SK-N-SH (cell line): ENCODE measurements around the gene ASCC3. TPM values are rescaled to one million over a fixed set of nuclear protein-coding genes. Genes with fewer than 3 reads are reported as not detected.

Source experiments
- CTCF ChIA-PET: fragments of 300-600, 350-600 bp; formaldehyde crosslinking; extraction: SDS; loops from one replicate; lab custom pipeline; 2021; lab: Yijun Ruan, JAX
- POLR2A ChIA-PET: fragments of 350-600 bp; sonication (Branson Sonifier 250); formaldehyde crosslinking; extraction: SDS; loops from one replicate; lab custom pipeline; 2020; ENCODE audit warnings: antibody characterized with exemption, inconsistent platforms; lab: Yijun Ruan, JAX
- DNase-seq: peaks from one replicate; pipeline ENCODE4 v3.0.0; 2012
- H2AFZ ChIP-seq: fragments of 200-600 bp; sonication (generic); 2 replicates; pipeline ENCODE4 v1.8.1; 2016; ENCODE audit warnings: antibody characterized with exemption, mild to moderate bottlenecking, low read depth
- H3F3A ChIP-seq: fragments of 200-600 bp; sonication (generic); replicated peaks from 2 replicates; pipeline ENCODE3; 2016; ENCODE audit warnings: antibody characterized with exemption, mild to moderate bottlenecking; ENCODE audit not compliant: insufficient read depth
- H3K27ac ChIP-seq, 2 experiments: fragments of 200-500 bp in 1 of 2; fragments of 200-600 bp in 1 of 2; sonication (Bioruptor generic) in 1 of 2; sonication (generic), shearing (Covaris generic) in 1 of 2; 2 replicates each; pipeline versions ENCODE4 v1.5.1 to v1.6.1; 2014 to 2016; ENCODE audit warnings: low read depth in 2 of 2, inconsistent platforms in 1 of 2, low read length in 1 of 2, mild to moderate bottlenecking in 1 of 2, mixed read lengths in 1 of 2
- H3K27me3 ChIP-seq: fragments of 200-600 bp; sonication (generic), shearing (Covaris generic); 2 replicates; pipeline ENCODE4 v1.6.1; 2016; ENCODE audit warnings: mixed run types; ENCODE audit not compliant: insufficient read depth
- H3K36me3 ChIP-seq, 2 experiments: fragments of 200-500 bp in 1 of 2; fragments of 200-600 bp in 1 of 2; sonication (Bioruptor generic) in 1 of 2; sonication (generic) in 1 of 2; replicated peaks in 1 of 2; 2 replicates each; pipeline versions ENCODE3 to v1.5.1; 2014 to 2016; ENCODE audit warnings: low read length in 1 of 2, mild to moderate bottlenecking in 1 of 2; ENCODE audit not compliant: insufficient read depth in 2 of 2, control insufficient read depth in 1 of 2
- H3K4me1 ChIP-seq, 2 experiments: fragments of 200-500 bp in 1 of 2; fragments of 200-600 bp in 1 of 2; sonication (Bioruptor generic) in 1 of 2; sonication (generic), shearing (Covaris generic) in 1 of 2; 2 replicates each; pipeline versions ENCODE4 v1.5.1 to v1.6.1; 2014 to 2016; ENCODE audit warnings: low read depth in 1 of 2, low read length in 1 of 2, mixed run types in 1 of 2; ENCODE audit not compliant: insufficient read depth in 2 of 2, control insufficient read depth in 1 of 2
- H3K4me2 ChIP-seq: fragments of 200-600 bp; sonication (generic), shearing (Covaris generic); 2 replicates; pipeline ENCODE4 v1.6.1; 2017; ENCODE audit warnings: mixed run types
- H3K4me3 ChIP-seq, 2 experiments: fragments of 200-500 bp in 1 of 2; fragments of 200-600 bp in 1 of 2; sonication (Bioruptor generic) in 1 of 2; sonication (generic), shearing (Covaris generic) in 1 of 2; 2 replicates each; pipeline versions ENCODE4 v1.5.1 to v1.8.1; 2014 to 2016; ENCODE audit warnings: low read depth in 2 of 2, inconsistent platforms in 1 of 2, low read length in 1 of 2, mild to moderate bottlenecking in 1 of 2, mixed read lengths in 1 of 2, moderate library complexity in 1 of 2
- H3K79me2 ChIP-seq: fragments of 200-600 bp; sonication (generic); 2 replicates; pipeline ENCODE4 v1.8.1; 2017; ENCODE audit warnings: mild to moderate bottlenecking; ENCODE audit not compliant: insufficient read depth
- H3K9ac ChIP-seq: fragments of 200-600 bp; sonication (generic); 2 replicates; pipeline ENCODE4 v1.6.1; 2017; ENCODE audit warnings: mixed run types
- H3K9me2 ChIP-seq: fragments of 200-600 bp; sonication (generic); 2 replicates; pipeline ENCODE4 v1.6.1; 2017; ENCODE audit warnings: mixed run types
- H3K9me3 ChIP-seq: fragments of 200-600 bp; sonication (generic); 2 replicates; pipeline ENCODE4 v1.6.1; 2017; ENCODE audit warnings: mixed run types, mild to moderate bottlenecking, moderate library complexity
- H4K20me1 ChIP-seq: fragments of 200-600 bp; sonication (generic); 2 replicates; pipeline ENCODE4 v1.6.1; 2017; ENCODE audit warnings: mild to moderate bottlenecking, mixed run types; ENCODE audit not compliant: insufficient read depth
- EP300 ChIP-seq, 2 experiments: IDR thresholded peaks; 2 replicates each; pipeline versions ENCODE4 v1.4.0 to v1.6.1; 2012; ENCODE audit warnings: borderline replicate concordance in 1 of 2, low read depth in 1 of 2, low read length in 1 of 2
- FOSL2 ChIP-seq: IDR thresholded peaks from 2 replicates; pipeline ENCODE4 v1.4.0; 2012; ENCODE audit warnings: low read depth, mild to moderate bottlenecking, moderate library complexity, borderline replicate concordance
- FOXM1 ChIP-seq: IDR thresholded peaks from 2 replicates; pipeline ENCODE4 v1.4.0; 2012; ENCODE audit warnings: low read depth, mild to moderate bottlenecking
- MXI1 ChIP-seq: IDR thresholded peaks from 2 replicates; pipeline ENCODE4 v1.6.1; 2012; ENCODE audit warnings: mild to moderate bottlenecking, low read depth, low read length, improper control_type of control experiment
- NRF1 ChIP-seq: IDR thresholded peaks from 2 replicates; pipeline ENCODE4 v1.6.1; 2012; ENCODE audit warnings: low read depth, mild to moderate bottlenecking, low read length
- POLR2AphosphoS5 ChIP-seq: IDR thresholded peaks from 2 replicates; pipeline ENCODE4 v1.6.1; 2012; ENCODE audit warnings: low read depth, low read length
- RCOR1 ChIP-seq: fragments of 150-350 bp; IDR thresholded peaks from 2 replicates; pipeline ENCODE4 v1.6.1; 2017; ENCODE audit warnings: antibody characterized with exemption, low read length
- SIN3A ChIP-seq: IDR thresholded peaks from 2 replicates; pipeline ENCODE4 v1.6.1; 2012; ENCODE audit warnings: low read depth, mild to moderate bottlenecking, low read length, moderate library complexity, borderline replicate concordance
- SMC3 ChIP-seq: IDR thresholded peaks from 2 replicates; pipeline ENCODE4 v1.6.1; 2012; ENCODE audit warnings: low read depth, low read length, improper control_type of control experiment
- TCF12 ChIP-seq: IDR thresholded peaks from 2 replicates; pipeline ENCODE4 v1.4.0; 2012
- TEAD4 ChIP-seq: IDR thresholded peaks from 2 replicates; pipeline ENCODE4 v1.4.0; 2012; ENCODE audit warnings: mild to moderate bottlenecking, borderline replicate concordance; ENCODE audit not compliant: insufficient read depth
- WGBS: methylation state at CpG from one replicate; pipeline ENCODE4 v1.1.6; 2017; ENCODE audit warnings: low lambda C conversion rate; 5-methylcytosine and 5-hydroxymethylcytosine counted together
- polyA plus RNA-seq, 3 experiments: library from polyadenylated mRNA; depleted of rRNA; stranded (reverse); fragments of >200 nt; gene quantifications; 2 replicates each; pipeline ENCODE4 v1.2.3, GENCODE V29; 2012
- TF ChIP-seq, protein P1 (sequence below): fragments of 150-350 bp; IDR thresholded peaks from 2 replicates; pipeline ENCODE4 v1.6.1; 2017; ENCODE audit warnings: antibody characterized with exemption, low read length, low read depth, borderline replicate concordance
- TF ChIP-seq, protein P2 (sequence below): fragments of 150-350 bp; IDR thresholded peaks from 2 replicates; pipeline ENCODE4 v1.6.1; 2016; ENCODE audit warnings: mild to moderate bottlenecking, low read depth, low read length
- TF ChIP-seq, protein P3 (sequence below): IDR thresholded peaks from 2 replicates; pipeline ENCODE4; 2012
- TF ChIP-seq, protein P4 (sequence below): IDR thresholded peaks from 2 replicates; pipeline ENCODE4 v1.6.1; 2012; ENCODE audit warnings: mild to moderate bottlenecking, low read depth, low read length, moderate library complexity
- TF ChIP-seq, protein P5 (sequence below): IDR thresholded peaks from 2 replicates; pipeline ENCODE4 v1.4.0; 2012; ENCODE audit warnings: low read depth, borderline replicate concordance
- TF ChIP-seq, protein P6 (sequence below): fragments of 200-600 bp; sonication (generic); IDR thresholded peaks from 2 replicates; pipeline ENCODE4 v1.6.1; 2017; ENCODE audit warnings: antibody characterized with exemption, mild to moderate bottlenecking, moderate library complexity

ASCC3 gene
- polyA plus RNA-seq, 1 of the 3 experiments (the other 2 are of a cell fraction) = 17.9 TPM

DNA sequence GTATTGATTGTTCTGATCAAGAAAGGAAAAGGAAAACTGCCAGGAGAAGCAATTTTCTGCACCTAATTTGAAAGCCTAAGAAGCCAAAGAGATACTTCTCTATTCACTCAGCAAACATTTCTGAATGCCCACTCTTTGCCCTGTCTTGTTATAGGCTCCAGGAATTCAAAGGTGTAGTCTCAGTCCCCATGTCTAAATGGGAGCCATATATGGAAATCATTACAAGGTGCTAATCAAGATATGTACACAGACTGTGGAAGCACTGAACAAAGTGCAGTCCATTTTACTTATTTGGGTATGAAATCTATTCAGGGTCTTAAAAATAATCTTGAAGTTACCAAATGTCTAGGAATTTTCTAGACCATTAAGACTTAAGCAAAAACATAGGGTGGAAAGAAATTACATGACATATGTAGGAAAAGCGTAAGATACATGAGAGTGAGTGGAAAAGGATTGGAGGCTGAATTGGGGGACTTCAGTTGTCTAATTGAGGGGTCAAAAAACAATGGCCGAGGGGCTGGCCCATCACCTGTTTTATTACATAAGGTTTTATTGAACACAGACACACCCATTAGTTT lies 39.0 kb upstream of the ASCC3 start:
- Histone ChIP-seq H3K27ac (no peak overlapping the region), H3K27me3 (no peaks in the 10 kb centered on the region), H3K9me3 (no peaks in the 10 kb centered on the region), H4K20me1 (no peaks in the 10 kb centered on the region), H2AFZ (no peak overlapping the region), H3K79me2 (no peaks in the 10 kb centered on the region), H3K4me1 (no peaks in the 10 kb centered on the region), H3K4me3 (no peak overlapping the region), H3F3A (no peaks in the 10 kb centered on the region), H3K4me2 (no peak overlapping the region), H3K36me3 (no peaks in the 10 kb centered on the region), H3K9me2 (no peaks in the 10 kb centered on the region), H3K9ac (no peak overlapping the region)
- ChIA-PET POLR2A (no interaction called here), CTCF (no interaction called here)
- 26% methylated on average over 2 of the region's 2 CpGs for WGBS
- TF ChIP-seq, protein P1, sequence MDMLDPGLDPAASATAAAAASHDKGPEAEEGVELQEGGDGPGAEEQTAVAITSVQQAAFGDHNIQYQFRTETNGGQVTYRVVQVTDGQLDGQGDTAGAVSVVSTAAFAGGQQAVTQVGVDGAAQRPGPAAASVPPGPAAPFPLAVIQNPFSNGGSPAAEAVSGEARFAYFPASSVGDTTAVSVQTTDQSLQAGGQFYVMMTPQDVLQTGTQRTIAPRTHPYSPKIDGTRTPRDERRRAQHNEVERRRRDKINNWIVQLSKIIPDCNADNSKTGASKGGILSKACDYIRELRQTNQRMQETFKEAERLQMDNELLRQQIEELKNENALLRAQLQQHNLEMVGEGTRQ = no peak
- TF ChIP-seq MXI1 = no peak
- TF ChIP-seq SIN3A = no peak
- no peak for TF ChIP-seq FOXM1
- TF ChIP-seq, protein P2, sequence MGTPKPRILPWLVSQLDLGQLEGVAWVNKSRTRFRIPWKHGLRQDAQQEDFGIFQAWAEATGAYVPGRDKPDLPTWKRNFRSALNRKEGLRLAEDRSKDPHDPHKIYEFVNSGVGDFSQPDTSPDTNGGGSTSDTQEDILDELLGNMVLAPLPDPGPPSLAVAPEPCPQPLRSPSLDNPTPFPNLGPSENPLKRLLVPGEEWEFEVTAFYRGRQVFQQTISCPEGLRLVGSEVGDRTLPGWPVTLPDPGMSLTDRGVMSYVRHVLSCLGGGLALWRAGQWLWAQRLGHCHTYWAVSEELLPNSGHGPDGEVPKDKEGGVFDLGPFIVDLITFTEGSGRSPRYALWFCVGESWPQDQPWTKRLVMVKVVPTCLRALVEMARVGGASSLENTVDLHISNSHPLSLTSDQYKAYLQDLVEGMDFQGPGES = no peak
- TF ChIP-seq, protein P3, sequence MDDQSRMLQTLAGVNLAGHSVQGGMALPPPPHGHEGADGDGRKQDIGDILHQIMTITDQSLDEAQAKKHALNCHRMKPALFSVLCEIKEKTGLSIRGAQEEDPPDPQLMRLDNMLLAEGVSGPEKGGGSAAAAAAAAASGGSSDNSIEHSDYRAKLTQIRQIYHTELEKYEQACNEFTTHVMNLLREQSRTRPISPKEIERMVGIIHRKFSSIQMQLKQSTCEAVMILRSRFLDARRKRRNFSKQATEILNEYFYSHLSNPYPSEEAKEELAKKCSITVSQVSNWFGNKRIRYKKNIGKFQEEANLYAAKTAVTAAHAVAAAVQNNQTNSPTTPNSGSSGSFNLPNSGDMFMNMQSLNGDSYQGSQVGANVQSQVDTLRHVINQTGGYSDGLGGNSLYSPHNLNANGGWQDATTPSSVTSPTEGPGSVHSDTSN = no peak
- no peak for DNase-seq

DNA sequence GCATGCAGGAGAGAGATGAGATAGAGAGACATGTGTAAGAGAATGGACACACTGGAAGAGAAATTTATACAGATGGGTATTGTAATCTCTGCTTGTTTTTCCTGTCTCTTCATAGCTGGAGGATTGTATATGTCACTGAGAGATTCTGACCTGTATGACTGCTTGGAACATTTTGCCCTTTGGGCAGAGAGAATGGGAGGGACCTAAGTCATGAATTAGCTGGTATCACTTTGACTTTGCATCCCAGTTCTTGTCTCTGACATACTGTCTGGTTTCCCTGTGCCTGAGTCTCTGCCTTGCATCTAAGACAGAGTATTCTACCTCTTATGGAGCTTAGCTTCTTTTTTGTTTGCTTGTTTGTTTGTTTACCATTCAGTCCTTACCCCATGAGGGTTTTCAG lies 37.0 kb upstream of the ASCC3 start:
- Histone ChIP-seq H3K9ac (no peak overlapping the region), H3K27me3 (no peaks in the 10 kb centered on the region), H3K27ac (no peak overlapping the region), H3F3A (no peaks in the 10 kb centered on the region), H2AFZ (no peak overlapping the region), H4K20me1 (no peaks in the 10 kb centered on the region), H3K9me2 (no peaks in the 10 kb centered on the region), H3K4me2 (no peak overlapping the region), H3K9me3 (no peaks in the 10 kb centered on the region), H3K4me1 (no peaks in the 10 kb centered on the region), H3K4me3 (no peak overlapping the region), H3K36me3 (no peaks in the 10 kb centered on the region), H3K79me2 (no peaks in the 10 kb centered on the region)
- ChIA-PET CTCF (no interaction called here), POLR2A (no interaction called here)
- DNase-seq = no peak
- TF ChIP-seq TCF12 = no peak
- no peak for TF ChIP-seq SMC3
- TF ChIP-seq, protein P4, sequence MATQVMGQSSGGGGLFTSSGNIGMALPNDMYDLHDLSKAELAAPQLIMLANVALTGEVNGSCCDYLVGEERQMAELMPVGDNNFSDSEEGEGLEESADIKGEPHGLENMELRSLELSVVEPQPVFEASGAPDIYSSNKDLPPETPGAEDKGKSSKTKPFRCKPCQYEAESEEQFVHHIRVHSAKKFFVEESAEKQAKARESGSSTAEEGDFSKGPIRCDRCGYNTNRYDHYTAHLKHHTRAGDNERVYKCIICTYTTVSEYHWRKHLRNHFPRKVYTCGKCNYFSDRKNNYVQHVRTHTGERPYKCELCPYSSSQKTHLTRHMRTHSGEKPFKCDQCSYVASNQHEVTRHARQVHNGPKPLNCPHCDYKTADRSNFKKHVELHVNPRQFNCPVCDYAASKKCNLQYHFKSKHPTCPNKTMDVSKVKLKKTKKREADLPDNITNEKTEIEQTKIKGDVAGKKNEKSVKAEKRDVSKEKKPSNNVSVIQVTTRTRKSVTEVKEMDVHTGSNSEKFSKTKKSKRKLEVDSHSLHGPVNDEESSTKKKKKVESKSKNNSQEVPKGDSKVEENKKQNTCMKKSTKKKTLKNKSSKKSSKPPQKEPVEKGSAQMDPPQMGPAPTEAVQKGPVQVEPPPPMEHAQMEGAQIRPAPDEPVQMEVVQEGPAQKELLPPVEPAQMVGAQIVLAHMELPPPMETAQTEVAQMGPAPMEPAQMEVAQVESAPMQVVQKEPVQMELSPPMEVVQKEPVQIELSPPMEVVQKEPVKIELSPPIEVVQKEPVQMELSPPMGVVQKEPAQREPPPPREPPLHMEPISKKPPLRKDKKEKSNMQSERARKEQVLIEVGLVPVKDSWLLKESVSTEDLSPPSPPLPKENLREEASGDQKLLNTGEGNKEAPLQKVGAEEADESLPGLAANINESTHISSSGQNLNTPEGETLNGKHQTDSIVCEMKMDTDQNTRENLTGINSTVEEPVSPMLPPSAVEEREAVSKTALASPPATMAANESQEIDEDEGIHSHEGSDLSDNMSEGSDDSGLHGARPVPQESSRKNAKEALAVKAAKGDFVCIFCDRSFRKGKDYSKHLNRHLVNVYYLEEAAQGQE = no peak
- no peak for TF ChIP-seq TEAD4
- no peak for TF ChIP-seq NRF1
- TF ChIP-seq POLR2AphosphoS5 = no peak
- TF ChIP-seq RCOR1 = no peak
- TF ChIP-seq EP300 (IDR thresholded peaks at IDR 0.05; ENCODE audit: borderline replicate concordance in 1 of 2, low read depth in 1 of 2, low read length in 1 of 2) = no peak
- no peak for TF ChIP-seq FOXM1
- no peak for TF ChIP-seq FOSL2
- TF ChIP-seq, protein P5, sequence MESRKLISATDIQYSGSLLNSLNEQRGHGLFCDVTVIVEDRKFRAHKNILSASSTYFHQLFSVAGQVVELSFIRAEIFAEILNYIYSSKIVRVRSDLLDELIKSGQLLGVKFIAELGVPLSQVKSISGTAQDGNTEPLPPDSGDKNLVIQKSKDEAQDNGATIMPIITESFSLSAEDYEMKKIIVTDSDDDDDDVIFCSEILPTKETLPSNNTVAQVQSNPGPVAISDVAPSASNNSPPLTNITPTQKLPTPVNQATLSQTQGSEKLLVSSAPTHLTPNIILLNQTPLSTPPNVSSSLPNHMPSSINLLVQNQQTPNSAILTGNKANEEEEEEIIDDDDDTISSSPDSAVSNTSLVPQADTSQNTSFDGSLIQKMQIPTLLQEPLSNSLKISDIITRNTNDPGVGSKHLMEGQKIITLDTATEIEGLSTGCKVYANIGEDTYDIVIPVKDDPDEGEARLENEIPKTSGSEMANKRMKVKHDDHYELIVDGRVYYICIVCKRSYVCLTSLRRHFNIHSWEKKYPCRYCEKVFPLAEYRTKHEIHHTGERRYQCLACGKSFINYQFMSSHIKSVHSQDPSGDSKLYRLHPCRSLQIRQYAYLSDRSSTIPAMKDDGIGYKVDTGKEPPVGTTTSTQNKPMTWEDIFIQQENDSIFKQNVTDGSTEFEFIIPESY = no peak
- TF ChIP-seq, protein P6, sequence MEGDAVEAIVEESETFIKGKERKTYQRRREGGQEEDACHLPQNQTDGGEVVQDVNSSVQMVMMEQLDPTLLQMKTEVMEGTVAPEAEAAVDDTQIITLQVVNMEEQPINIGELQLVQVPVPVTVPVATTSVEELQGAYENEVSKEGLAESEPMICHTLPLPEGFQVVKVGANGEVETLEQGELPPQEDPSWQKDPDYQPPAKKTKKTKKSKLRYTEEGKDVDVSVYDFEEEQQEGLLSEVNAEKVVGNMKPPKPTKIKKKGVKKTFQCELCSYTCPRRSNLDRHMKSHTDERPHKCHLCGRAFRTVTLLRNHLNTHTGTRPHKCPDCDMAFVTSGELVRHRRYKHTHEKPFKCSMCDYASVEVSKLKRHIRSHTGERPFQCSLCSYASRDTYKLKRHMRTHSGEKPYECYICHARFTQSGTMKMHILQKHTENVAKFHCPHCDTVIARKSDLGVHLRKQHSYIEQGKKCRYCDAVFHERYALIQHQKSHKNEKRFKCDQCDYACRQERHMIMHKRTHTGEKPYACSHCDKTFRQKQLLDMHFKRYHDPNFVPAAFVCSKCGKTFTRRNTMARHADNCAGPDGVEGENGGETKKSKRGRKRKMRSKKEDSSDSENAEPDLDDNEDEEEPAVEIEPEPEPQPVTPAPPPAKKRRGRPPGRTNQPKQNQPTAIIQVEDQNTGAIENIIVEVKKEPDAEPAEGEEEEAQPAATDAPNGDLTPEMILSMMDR = no peak
